NT2/D1 (cell line): ENCODE measurements around the gene RNASE2.

Experiments
- YY1 ChIP-seq: IDR thresholded peaks from 2 replicates; pipeline ENCODE4 v1.6.1; 2011; ENCODE audit not compliant: insufficient read length, insufficient read depth
- ZNF274 ChIP-seq: IDR thresholded peaks from 2 replicates; pipeline ENCODE4 v1.6.1; 2011; ENCODE audit warnings: mild to moderate bottlenecking, low read depth, low read length

- TF ChIP-seq ZNF274 (no peak), YY1 (no peak)
Observed at GRCh38 chr14:20998139-20998538, 42.9 kb downstream of the RNASE2 start.
